GM12875 (cell line): ENCODE data around the gene RNF149.
"Not testable (repeated sequence)": the region's sequence is repeated elsewhere in the genome, so short reads cannot be mapped to it uniquely, and the experiment has no call there.

Experiments used
- H3K4me3 ChIP-seq: one replicate; pipeline ENCODE4 v1.5.1; 2011; ENCODE audit warnings: low read depth, low read length, control low read depth
- TF ChIP-seq, protein P1 (sequence below): IDR thresholded peaks from 2 replicates; pipeline ENCODE4 v1.5.1; 2011; ENCODE audit warnings: low read depth, mild to moderate bottlenecking, control low read depth, inconsistent platforms, low read length, moderate library complexity, borderline replicate concordance; ENCODE audit not compliant: insufficient read depth

Gene RNF149

DNA sequence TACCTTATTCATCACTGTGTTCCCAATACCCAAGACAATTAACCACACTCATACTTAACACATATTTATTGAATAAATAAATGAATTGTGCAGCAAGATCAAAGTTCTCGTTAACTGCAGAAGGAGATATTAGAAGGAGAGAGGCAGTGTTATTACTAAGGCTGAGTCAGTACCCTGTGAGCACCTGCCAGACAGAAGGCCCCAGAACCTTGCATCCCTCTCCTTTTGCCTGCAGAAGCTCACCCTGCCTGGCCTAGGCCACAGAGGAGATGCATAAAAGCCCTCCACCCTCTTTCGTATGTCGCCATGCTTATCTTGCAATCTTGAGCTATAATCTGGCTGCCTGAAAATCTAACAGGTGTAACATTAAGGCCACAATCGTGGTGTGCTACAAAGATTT lies 20.5 kb upstream of the RNF149 start:
- H3K4me3 ChIP-seq = no peak overlapping the region
- TF ChIP-seq, protein P1, sequence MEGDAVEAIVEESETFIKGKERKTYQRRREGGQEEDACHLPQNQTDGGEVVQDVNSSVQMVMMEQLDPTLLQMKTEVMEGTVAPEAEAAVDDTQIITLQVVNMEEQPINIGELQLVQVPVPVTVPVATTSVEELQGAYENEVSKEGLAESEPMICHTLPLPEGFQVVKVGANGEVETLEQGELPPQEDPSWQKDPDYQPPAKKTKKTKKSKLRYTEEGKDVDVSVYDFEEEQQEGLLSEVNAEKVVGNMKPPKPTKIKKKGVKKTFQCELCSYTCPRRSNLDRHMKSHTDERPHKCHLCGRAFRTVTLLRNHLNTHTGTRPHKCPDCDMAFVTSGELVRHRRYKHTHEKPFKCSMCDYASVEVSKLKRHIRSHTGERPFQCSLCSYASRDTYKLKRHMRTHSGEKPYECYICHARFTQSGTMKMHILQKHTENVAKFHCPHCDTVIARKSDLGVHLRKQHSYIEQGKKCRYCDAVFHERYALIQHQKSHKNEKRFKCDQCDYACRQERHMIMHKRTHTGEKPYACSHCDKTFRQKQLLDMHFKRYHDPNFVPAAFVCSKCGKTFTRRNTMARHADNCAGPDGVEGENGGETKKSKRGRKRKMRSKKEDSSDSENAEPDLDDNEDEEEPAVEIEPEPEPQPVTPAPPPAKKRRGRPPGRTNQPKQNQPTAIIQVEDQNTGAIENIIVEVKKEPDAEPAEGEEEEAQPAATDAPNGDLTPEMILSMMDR = no peak

DNA sequence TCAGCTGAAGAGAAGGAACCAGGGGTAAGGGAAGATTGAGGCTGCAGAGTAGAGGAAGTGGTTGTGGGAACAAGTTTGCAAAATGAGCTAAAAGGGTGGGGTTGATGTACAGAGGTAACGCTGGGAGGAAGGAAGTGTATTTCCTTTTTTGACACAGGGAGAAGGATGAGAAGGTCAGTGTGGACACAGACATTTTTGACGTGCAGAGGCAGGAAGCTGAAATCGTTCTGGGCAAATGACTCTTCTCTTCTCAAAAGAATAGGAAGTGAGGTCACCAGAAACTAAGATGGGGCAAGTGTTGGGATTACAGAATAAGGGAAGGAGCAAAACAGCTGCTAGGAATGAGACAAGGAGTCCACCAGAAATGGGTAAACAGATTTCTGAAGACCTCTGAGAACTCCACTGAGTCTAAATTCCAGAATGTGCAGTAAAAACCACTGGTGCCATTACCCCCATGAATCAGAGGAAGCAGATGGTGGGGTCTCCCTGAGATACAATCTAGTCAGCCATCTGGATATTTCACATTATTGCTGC lies 20.0 kb upstream of the RNF149 start:
- no peak overlapping the region for H3K4me3 ChIP-seq
- TF ChIP-seq, protein P1 = no peak

DNA sequence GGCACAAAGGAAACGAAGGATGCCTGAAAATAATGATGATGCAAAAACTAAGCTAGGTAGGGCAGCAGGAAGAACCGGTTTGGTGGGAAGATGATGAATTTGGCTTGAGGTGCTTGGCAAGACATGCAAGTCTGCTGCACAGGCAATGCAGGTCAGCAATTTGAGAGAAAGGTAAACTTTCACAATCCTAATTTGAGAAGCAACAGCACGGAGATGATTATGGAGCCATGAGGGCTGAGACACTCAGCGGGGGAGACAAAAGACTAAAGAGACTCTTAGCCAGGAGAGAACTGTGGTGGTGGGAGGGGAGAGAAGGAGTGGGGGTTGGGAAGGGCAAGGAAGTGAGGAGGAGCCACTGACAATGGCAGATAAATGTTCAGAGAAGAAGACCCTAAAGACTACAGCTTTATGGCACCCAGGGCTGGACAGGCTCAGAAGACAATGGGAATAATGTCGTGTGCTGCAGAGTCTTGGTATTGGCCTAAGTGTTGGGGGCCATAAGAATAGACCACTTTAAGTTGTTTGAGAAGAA lies 19.4 kb upstream of the RNF149 start:
- H3K4me3 ChIP-seq = no peak overlapping the region
- TF ChIP-seq, protein P1 = no peak

DNA sequence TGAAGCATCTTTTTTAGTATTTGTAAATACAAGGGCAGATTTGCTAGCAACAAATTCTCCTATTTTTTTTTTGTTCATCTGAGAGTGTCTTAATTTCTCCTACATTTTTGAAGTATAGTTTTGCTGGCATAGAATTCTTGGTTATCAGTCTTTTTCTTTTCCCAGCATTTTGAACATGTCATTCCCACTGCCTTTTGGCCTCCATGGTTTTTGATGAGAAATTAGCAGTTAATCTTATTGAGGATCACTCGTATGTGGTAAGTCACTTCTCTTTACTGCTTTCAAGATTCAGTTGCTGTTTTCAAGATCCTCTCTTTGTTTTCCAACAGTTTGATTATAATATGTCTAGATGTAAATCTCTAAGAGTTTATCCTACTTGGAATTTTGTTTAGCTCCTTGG lies 16.9 kb upstream of the RNF149 start:
- no peak overlapping the region for H3K4me3 ChIP-seq
- TF ChIP-seq, protein P1 = no peak

DNA sequence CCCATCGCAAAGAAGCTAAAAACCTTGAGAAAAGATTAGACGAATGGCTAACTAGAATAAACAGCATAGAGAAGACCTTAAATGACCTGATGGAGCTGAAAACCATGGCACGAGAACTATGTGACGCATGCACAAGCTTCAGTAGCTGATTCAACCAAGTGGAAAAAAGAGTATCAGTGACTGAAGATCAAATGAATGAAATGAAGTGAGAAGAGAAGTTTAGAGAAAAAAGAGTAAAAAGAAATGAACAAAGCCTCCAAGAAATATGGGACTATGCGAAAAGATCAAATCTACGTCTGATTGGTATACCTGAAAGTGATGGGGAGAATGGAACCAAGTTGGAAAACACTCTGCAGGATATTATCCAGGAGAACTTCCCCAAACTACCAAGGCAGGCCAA lies 8.1 kb upstream of the RNF149 start:
- H3K4me3 ChIP-seq = not testable (repeated sequence)

DNA sequence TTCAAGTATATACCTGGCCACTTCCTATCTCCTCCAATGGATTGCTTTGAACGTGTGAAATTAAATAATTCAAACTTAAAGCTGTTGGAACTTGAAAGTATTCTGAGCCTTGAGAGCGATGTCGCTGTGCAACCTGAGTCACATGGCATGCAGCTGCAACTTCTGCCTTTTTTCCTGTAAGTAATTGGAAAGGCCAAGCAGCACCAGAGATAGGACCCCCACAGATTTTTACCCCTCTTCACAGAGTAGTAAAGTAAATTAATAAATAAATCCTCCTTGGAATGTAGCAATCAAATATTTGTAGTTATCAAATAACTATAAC lies 3.2 kb upstream of the RNF149 start:
- no peak overlapping the region for H3K4me3 ChIP-seq
- TF ChIP-seq, protein P1 = no peak

DNA sequence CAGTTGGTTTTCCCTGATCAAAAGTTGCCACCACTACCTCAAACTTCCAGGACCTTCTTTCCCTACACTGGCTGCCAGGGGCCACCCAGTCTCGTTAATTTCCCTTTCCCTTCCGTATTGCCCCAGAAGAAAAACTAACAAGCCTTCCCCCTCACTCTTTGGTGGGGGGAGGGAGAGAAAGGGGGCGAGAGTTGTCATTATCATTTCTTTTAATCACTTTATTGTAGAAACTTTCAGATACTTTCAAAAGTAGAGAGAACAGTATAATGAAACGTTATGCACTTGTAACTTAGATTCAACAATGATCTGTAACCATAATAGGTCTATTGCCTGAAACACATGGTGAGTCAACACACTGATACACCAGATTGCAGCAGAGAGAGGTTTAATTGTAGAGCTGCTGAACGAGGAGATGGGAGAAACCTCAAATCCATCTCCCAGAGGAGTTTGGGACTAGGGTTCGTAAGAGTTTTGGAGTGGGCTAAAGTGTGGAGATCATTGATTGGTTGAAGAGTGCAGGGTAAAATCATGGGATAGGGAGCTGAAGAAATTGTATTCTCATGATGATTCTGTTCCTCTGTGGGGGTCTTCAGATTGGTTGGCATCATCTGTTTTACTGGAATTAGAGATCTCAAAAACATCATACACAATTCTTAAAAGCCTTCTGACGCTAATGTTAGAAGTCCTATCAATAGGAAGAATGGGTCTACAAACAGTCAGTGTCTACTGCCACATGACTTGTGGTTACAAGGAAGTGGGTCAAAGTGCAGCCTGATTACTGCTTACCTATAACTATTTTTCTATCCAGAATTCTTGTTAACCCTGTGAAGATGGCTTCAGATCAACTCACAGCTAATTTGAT lies 2.6 kb upstream of the RNF149 start:
- TF ChIP-seq, protein P1 = no peak
- H3K4me3 ChIP-seq = no peak overlapping the region
